ENCODE results near the gene IFRD1. TPM values are rescaled to one million over a fixed set of nuclear protein-coding genes. Genes with fewer than 3 reads are reported as not detected.

The IFRD1 gene, protein sequence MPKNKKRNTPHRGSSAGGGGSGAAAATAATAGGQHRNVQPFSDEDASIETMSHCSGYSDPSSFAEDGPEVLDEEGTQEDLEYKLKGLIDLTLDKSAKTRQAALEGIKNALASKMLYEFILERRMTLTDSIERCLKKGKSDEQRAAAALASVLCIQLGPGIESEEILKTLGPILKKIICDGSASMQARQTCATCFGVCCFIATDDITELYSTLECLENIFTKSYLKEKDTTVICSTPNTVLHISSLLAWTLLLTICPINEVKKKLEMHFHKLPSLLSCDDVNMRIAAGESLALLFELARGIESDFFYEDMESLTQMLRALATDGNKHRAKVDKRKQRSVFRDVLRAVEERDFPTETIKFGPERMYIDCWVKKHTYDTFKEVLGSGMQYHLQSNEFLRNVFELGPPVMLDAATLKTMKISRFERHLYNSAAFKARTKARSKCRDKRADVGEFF
- total RNA-seq: 51.2 TPM
- long read RNA-seq, transcript IFRD1-202 (12 exons, 2,290 nt): major isoform, 48 of 67 reads
- long read RNA-seq, partial matches to known transcripts: 6 of 67 reads
- long read RNA-seq, other reads (novel, unspliced or antisense): 5 of 67 reads

GRCh38 chr7:112449902-112450806 is at the start of gene IFRD1:
IFRD1 (plus strand) TSS chr7:112450460; CDS start chr7:112450689, 229 bp downstream.
- peak; percentile 100 for DNase-seq (ENCODE audit: low spot score)
- intact Hi-C loops (cut with DNase I): loop anchor here (5.0 kb wide), 1 partner anchor 37 kb away; no protein-coding TSS in a partner anchor

DNA sequence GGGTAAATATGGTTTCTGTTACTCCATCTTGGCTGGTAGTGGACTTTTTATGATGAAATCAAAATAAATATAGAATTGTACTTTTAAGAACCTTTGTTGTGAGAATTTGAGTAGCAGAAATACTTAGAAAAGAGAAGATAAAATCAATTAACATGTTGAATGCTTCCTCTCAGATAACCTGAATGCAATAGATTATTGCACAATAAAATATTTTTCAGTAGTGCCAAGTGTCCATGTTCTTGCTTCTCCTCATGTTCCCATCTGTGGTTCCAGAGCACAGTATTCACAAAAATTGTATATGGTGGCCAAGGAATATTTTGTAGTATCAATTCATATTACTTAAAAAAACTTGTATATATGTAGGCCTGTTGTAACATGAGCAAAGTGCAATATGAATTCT is 45.9 kb upstream of the IFRD1 start:
- intact Hi-C loops (cut with DNase I): loop anchor here (5.0 kb wide), 1 partner anchor 37 kb away; no protein-coding TSS in a partner anchor
- DNase-seq (ENCODE audit: low spot score): no peak

- intact Hi-C loops (cut with DNase I): no loop called here
- no peak for DNase-seq (ENCODE audit: low spot score)
Observed at GRCh38 chr7:112405286-112405685, 45.0 kb upstream of the IFRD1 start.

- no peak for DNase-seq (ENCODE audit: low spot score)
- intact Hi-C loops (cut with DNase I): no loop called here
Observed at GRCh38 chr7:112407261-112407660, 43.0 kb upstream of the IFRD1 start.

DNA sequence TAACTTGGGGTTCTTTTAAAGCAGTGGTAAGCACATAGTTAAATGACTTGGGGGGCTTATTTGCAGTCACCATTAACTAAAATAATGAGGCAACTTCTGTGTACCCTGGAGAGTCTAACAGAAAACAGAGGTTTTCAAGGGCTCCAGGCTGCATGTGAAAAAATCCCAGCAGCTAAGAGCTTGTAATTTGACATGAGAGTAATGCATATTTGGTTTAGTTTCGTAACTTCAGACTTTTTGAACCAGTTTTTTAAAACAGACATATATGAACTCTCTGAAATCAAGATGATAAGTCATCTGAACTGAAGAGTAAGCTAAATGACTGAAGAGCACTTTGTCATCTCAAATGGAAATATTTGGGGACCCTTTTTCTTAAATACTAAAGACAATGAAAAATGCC is 40.2 kb upstream of the IFRD1 start:
- intact Hi-C loops (cut with DNase I): loop anchor here (5.0 to 10.0 kb wide), 3 partner anchors 85 to 653 kb away; no protein-coding TSS in a partner anchor
- no peak for DNase-seq (ENCODE audit: low spot score)

- no peak for DNase-seq (ENCODE audit: low spot score)
- intact Hi-C loops (cut with DNase I): loop anchor here (5.0 to 10.0 kb wide), 3 partner anchors 84 to 654 kb away; no protein-coding TSS in a partner anchor
Observed at GRCh38 chr7:112411186-112411795, 39.0 kb upstream of the IFRD1 start.

GRCh38 chr7:112414855-112415490 is 35.3 kb upstream of the IFRD1 start:
- intact Hi-C loops (cut with DNase I): loop anchor here (5.0 to 10.0 kb wide), 3 partner anchors 80 to 658 kb away; no protein-coding TSS in a partner anchor
- DNase-seq (ENCODE audit: low spot score): no peak

- DNase-seq (ENCODE audit: low spot score): no peak
- intact Hi-C loops (cut with DNase I): loop anchor here (10.0 kb wide), 2 partner anchors 79 to 461 kb away; no protein-coding TSS in a partner anchor
Observed at GRCh38 chr7:112416127-112416526, 34.1 kb upstream of the IFRD1 start.

DNA sequence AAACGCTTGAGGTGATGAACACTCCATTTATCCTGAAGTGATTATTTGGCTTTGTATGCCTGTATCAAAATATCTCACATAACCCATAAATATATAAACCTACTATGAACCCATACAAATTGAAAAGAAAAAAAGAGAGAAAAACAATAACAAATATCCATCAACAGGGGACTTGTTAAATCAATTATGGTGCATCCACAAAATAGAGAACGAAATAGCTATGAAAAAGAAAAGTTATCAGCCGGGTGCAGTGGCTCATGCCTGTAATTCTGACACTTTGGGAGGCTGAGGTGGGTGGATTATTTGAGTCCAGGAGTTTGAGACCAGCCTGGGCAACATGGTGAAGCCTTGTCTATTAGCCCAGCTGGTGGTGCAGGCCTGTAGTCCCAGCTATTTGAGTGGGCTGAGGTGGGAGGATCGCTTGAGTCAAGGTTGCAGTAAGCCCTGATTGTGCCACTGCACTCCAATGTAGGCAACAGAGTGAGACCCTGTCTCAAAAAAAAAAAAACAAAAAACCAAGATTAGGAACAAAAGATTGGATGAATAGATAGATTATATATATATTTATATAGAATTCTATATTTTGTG is 30.6 kb upstream of the IFRD1 start:
- no peak for DNase-seq (ENCODE audit: low spot score)
- intact Hi-C loops (cut with DNase I): loop anchor here (10.0 kb wide), 2 partner anchors 75 to 465 kb away; no protein-coding TSS in a partner anchor

DNA sequence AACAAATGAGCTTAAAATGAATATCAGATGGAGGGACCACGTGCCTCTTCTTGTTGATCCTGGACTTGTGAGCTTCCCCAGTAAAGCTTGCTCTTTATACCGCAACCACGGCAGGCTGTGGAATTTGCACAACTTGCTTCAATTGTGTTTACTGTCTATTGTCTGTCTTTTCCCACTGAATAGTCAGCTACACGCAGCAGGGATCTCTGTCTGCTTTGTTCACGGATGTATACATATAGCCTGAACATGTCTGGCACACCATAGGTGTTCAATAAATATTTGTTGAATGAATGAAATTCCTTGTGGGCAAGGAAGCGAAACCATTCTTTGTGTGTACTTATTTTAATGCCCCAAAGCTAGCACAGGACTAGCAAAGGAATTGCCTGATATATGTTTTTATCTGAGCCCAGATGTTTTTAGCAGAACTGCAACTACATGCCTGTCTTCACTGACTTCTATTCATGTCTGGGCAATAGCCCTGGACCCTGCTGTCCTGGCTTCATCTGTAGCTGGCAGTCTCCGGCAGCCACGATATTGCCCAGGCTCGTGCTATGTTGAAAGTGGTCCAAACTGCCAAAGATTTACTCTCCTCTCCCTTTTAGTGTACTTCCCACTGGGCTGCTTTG is 29.9 kb upstream of the IFRD1 start:
- no peak for DNase-seq (ENCODE audit: low spot score)
- intact Hi-C loops (cut with DNase I): no loop called here

GRCh38 chr7:112421666-112422486 is 28.4 kb upstream of the IFRD1 start:
- intact Hi-C loops (cut with DNase I): no loop called here
- no peak for DNase-seq (ENCODE audit: low spot score)

GRCh38 chr7:112422842-112423496 is 27.3 kb upstream of the IFRD1 start:
- intact Hi-C loops (cut with DNase I): no loop called here
- peak; percentile 92 for DNase-seq (ENCODE audit: low spot score)

DNA sequence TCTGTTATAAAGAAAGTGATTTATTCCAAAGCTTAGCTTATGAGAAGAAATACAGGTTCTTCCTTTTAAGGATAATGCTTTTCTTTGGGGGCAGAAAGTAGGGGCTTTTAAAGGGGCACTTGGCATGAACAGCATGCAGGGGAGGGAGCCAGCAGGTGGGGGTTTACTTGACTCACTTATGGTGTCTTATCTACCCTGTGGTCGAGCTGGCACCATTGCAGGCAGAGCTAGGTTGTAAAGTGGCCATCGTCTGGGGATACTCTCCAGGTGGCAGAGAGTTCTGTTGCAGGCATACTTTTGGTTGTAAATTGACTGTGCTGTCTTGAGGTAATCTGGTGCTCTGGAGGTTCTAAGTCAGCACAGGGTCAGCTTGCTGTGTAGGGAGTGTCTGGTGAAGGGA is 26.3 kb upstream of the IFRD1 start:
- intact Hi-C loops (cut with DNase I): no loop called here
- DNase-seq (ENCODE audit: low spot score): no peak

DNA sequence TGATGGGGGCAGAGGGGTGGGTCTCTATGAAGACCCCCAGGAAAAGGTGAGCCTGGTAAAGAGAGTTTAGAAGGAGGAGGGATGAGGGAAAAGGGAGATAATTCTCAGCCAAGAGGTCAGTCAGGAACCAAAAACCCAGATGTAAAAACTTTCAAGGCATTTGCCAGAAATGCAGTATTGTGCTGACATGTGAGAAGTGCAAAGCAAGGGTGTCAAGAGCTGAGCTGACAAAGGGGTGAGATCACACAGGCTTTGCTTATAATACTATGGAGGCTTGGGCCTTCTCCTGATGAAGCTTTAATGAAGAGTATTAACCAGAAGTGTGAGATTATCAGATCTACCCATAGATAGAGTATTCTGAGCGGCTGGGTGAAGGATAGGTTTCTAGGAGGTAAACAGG is 22.3 kb upstream of the IFRD1 start:
- no peak for DNase-seq (ENCODE audit: low spot score)
- intact Hi-C loops (cut with DNase I): no loop called here

- intact Hi-C loops (cut with DNase I): no loop called here
Observed at GRCh38 chr7:112428715-112429114, 21.5 kb upstream of the IFRD1 start.

DNA sequence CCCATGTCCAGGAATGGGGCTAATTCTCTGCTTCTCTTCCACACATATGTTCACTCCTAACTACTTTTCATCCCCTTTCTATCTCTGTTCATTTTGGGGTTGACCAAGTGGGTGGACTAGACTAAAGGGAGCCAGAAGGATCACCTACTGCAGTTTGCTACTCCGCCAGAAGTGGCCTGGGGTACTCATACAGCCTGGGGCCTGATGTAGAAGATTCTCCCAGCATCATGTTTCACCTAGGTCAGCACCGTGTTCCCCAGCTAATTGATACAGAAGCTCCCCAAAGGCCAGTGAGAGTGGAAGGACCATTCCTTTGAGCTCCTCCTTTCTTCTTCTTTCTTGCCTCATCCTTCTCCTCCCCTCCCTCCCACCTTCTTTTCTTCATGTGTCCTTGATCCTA is 19.6 kb upstream of the IFRD1 start:
- intact Hi-C loops (cut with DNase I): no loop called here
- DNase-seq (ENCODE audit: low spot score): no peak

More at GRCh38 chr7:112428715-112429114, 21.5 kb upstream of the IFRD1 start:
- DNase-seq (ENCODE audit: low spot score): no peak

GRCh38 chr7:112431803-112432202 is 18.5 kb upstream of the IFRD1 start:
- DNase-seq (ENCODE audit: low spot score): no peak
- intact Hi-C loops (cut with DNase I): no loop called here

All from cardiac septum (tissue), 1 donor.